Lower leg skin (tissue), 3 donors: Measurements from ENCODE around the gene SUMO3.

ENCODE experiments used
- CTCF ChIP-seq, 3 donors: fragments of 450-650 bp; IDR thresholded peaks; one replicate each; pipeline ENCODE4 v1.5.1; 2016; ENCODE audit warnings: antibody characterized with exemption in 3 of 3, mild to moderate bottlenecking in 3 of 3, moderate library complexity in 2 of 3
- POLR2A ChIP-seq, 2 donors: fragments of 450-650 bp; IDR thresholded peaks; one replicate each; pipeline ENCODE4 v1.6.1; 2016 to 2017; ENCODE audit warnings: antibody characterized with exemption in 2 of 2, mild to moderate bottlenecking in 1 of 2, moderate library complexity in 1 of 2

- no peak for TF ChIP-seq POLR2A (IDR thresholded peaks at IDR 0.05)
- TF ChIP-seq CTCF (IDR thresholded peaks at IDR 0.05) = no peak
Observed at GRCh38 chr21:44783020-44783696, 34.7 kb downstream of the SUMO3 start.
